GM12878 (cell line): ENCODE results near the gene MDFI. TPM values are rescaled to one million over a fixed set of nuclear protein-coding genes. Genes with fewer than 3 reads are reported as not detected.

Source experiments
- ATAC-seq: fragments of 200-7000 bp; cut with Tn5 transposase; 3 replicates; pipeline ENCODE4 v1.9.1; 2020; ENCODE audit warnings: mild to moderate bottlenecking, moderate library complexity
- BruUV-seq: library from RNA; stranded (reverse); fragments of 400-500 nt; replicated peaks from 2 replicates; lab custom pipeline; 2021; lab: Mats Ljungman, UMichigan
- CTCF ChIA-PET: fragments of 300-600 bp; sonication (Branson Sonifier 250); formaldehyde crosslinking; extraction: SDS; loops from one replicate; lab custom pipeline; 2021; ENCODE audit warnings: inconsistent platforms; lab: Yijun Ruan, JAX
- POLR2A ChIA-PET: fragments of 350-600 bp; formaldehyde crosslinking; extraction: SDS; loops from one replicate; lab custom pipeline; 2021; ENCODE audit warnings: inconsistent platforms; lab: Charles Lee
- RAD21 ChIA-PET: fragments of 300-600 bp; sonication (Branson Sonifier 250); formaldehyde crosslinking; loops from one replicate; lab custom pipeline; 2023; ENCODE audit warnings: antibody characterized with exemption; ENCODE audit not compliant: unreplicated experiment; lab: Charles Lee
- SMC1A ChIA-PET: fragments of 300-600 bp; sonication (Branson Sonifier 250); formaldehyde crosslinking; loops from one replicate; lab custom pipeline; 2023; ENCODE audit not compliant: unreplicated experiment, uncharacterized antibody; lab: Charles Lee
- DNase-seq: peaks from one replicate; pipeline ENCODE4 v3.0.0-alpha.2; 2011; ENCODE audit warnings: low read depth, low spot score
- FAIRE-seq: peaks from 3 replicates; lab custom pipeline; 2011; peaks lifted over from hg19 to GRCh38; lab: Jason Lieb, UNC
- H2AFZ ChIP-seq: 2 replicates; pipeline ENCODE4 v1.6.0; 2011; ENCODE audit warnings: low read depth, low read length, control low read depth; ENCODE audit not compliant: control insufficient read depth
- H3K27ac ChIP-seq: 2 replicates; pipeline ENCODE4 v1.5.1; 2011; ENCODE audit warnings: control low read depth; ENCODE audit not compliant: control insufficient read depth, insufficient read depth
- H3K27me3 ChIP-seq, 2 experiments: replicated peaks in 1 of 2; 2 replicates each; pipeline versions ENCODE4 v1.6.0 to v1.6.1; 2011; ENCODE audit warnings: low read length in 1 of 2; ENCODE audit not compliant: control insufficient read depth in 2 of 2, insufficient read depth in 2 of 2
- H3K36me3 ChIP-seq, 2 experiments: 2 replicates each; pipeline ENCODE4 v1.5.1; 2011; ENCODE audit warnings: low read length in 1 of 2; ENCODE audit not compliant: control insufficient read depth in 2 of 2, insufficient read depth in 2 of 2
- H3K4me1 ChIP-seq: 2 replicates; pipeline ENCODE4 v1.6.1; 2011; ENCODE audit warnings: mild to moderate bottlenecking, low read length, moderate library complexity, mixed read lengths; ENCODE audit not compliant: control insufficient read depth, insufficient read depth
- H3K4me2 ChIP-seq: 2 replicates; pipeline ENCODE4 v1.6.0; 2011; ENCODE audit warnings: control low read depth; ENCODE audit not compliant: control insufficient read depth, insufficient read depth
- H3K4me3 ChIP-seq: fragments of 200-600 bp; sonication (generic); 2 replicates; pipeline ENCODE4 v1.5.1; 2016
- H3K79me2 ChIP-seq: 2 replicates; pipeline ENCODE4 v1.6.0; 2011; ENCODE audit warnings: low read length; ENCODE audit not compliant: control insufficient read depth, insufficient read depth
- H3K9ac ChIP-seq: 2 replicates; pipeline ENCODE4 v1.8.0; 2011; ENCODE audit warnings: low read length, control low read depth, mixed read lengths; ENCODE audit not compliant: control insufficient read depth, insufficient read depth
- H3K9me3 ChIP-seq: replicated peaks from 3 replicates; pipeline ENCODE4 v1.5.1; 2011; ENCODE audit warnings: mild to moderate bottlenecking, low read length; ENCODE audit not compliant: control insufficient read depth, insufficient read depth
- H4K20me1 ChIP-seq: 2 replicates; pipeline ENCODE4 v1.6.0; 2011; ENCODE audit not compliant: control insufficient read depth, insufficient read depth
- ATF7 ChIP-seq: fragments of 450-650 bp; IDR thresholded peaks from 2 replicates; pipeline ENCODE4 v1.6.1; 2016; ENCODE audit warnings: low read depth, mild to moderate bottlenecking
- CBX3 ChIP-seq: fragments of 200-600 bp; sonication (generic); IDR thresholded peaks from 2 replicates; pipeline ENCODE4 v1.6.1; 2016; ENCODE audit warnings: low read depth, borderline replicate concordance
- CHD4 ChIP-seq: fragments of 200-600 bp; sonication (generic); IDR thresholded peaks from 2 replicates; pipeline ENCODE4 v1.6.1; 2016; ENCODE audit warnings: mild to moderate bottlenecking
- KAT2A ChIP-seq: conservative IDR thresholded peaks from 2 replicates; pipeline ENCODE4 v1.6.1; 2011; ENCODE audit warnings: low read depth, low read length; ENCODE audit not compliant: control insufficient read depth
- MTA3 ChIP-seq: IDR thresholded peaks from 2 replicates; pipeline ENCODE4 v1.6.1; 2012; ENCODE audit warnings: low read length, inconsistent platforms, borderline replicate concordance
- MYB ChIP-seq: fragments of 150-350 bp; IDR thresholded peaks from 2 replicates; pipeline ENCODE4 v1.6.1; 2014; ENCODE audit warnings: mild to moderate bottlenecking, low read depth, low read length, borderline replicate concordance
- RELA ChIP-seq: fragments of 450-650 bp; IDR thresholded peaks from 2 replicates; pipeline ENCODE4 v1.8.0; 2014; ENCODE audit warnings: borderline replicate concordance; ENCODE audit not compliant: partially characterized antibody
- SMAD1 ChIP-seq: fragments of 450-650 bp; IDR thresholded peaks from 2 replicates; pipeline ENCODE4 v1.6.1; 2018; ENCODE audit warnings: mild to moderate bottlenecking, low read depth; ENCODE audit not compliant: partially characterized antibody
- SMC3 ChIP-seq: IDR thresholded peaks from 2 replicates; pipeline ENCODE4 v1.6.1; 2011; ENCODE audit warnings: low read length, improper control_type of control experiment, borderline replicate concordance
- YBX1 ChIP-seq: fragments of 450-650 bp; IDR thresholded peaks from 2 replicates; pipeline ENCODE4 v1.6.1; 2016; ENCODE audit warnings: antibody characterized with exemption
- ZNF24 ChIP-seq: fragments of 450-650 bp; IDR thresholded peaks from 2 replicates; pipeline ENCODE4 v1.6.1; 2017; ENCODE audit warnings: antibody characterized with exemption, mild to moderate bottlenecking
- ZSCAN29 ChIP-seq: fragments of 450-650 bp; IDR thresholded peaks from 2 replicates; pipeline ENCODE4 v1.6.1; 2017; ENCODE audit warnings: mild to moderate bottlenecking, moderate library complexity
- WGBS: methylation state at CpG from one replicate; pipeline ENCODE4 v1.1.6; 2016; ENCODE audit warnings: low lambda C conversion rate; ENCODE audit not compliant: insufficient replicate concordance, insufficient coverage; ENCODE audit errors: missing lambda C conversion rate; 5-methylcytosine and 5-hydroxymethylcytosine counted together
- in situ Hi-C: fragments of 300-500 bp; cut with MboI; formaldehyde crosslinking; loops from 9 replicates; pipeline ENCODE4 v1.14.3; 2018; ENCODE audit warnings: mixed read lengths
- intact Hi-C: fragments of 100-400 bp; cut with micrococcal nuclease; formaldehyde crosslinking; loops from one replicate; pipeline ENCODE4 v1.14.2; 2022; ENCODE audit not compliant: unreplicated experiment
- polyA plus RNA-seq, 11 experiments: library from polyadenylated mRNA; depleted of rRNA in 4 of 11; unstranded in 6 of 11; stranded (reverse) in 5 of 11; fragments of >200 nt; fragmentation: Nextera tagmentation in 4 of 11; fragmentation: Illumina TruSeq in 1 of 11; extraction: Ambion mirVana in 4 of 11; extraction: Trizol in 1 of 11; gene quantifications; 1 replicate in 1 of 11; 2 replicates in 10 of 11; pipeline versions ENCODE4 v1.2.1 to v1.2.3, GENCODE V29; 2011 to 2016; ENCODE audit warnings: inconsistent platforms in 2 of 11, missing spikeins in 2 of 11, low read depth in 1 of 11
- total RNA-seq, 4 experiments: library from RNA; depleted of rRNA in 3 of 4; stranded (reverse); fragments of >200 nt in 3 of 4; fragmentation: Illumina TruSeq in 1 of 4; extraction: Trizol in 1 of 4; gene quantifications; 2 replicates each; pipeline versions ENCODE4 v1.2.1 to v1.2.3, GENCODE V29; 2013 to 2021
- TF ChIP-seq, protein P1 (sequence below): IDR thresholded peaks from 2 replicates; pipeline ENCODE4 v1.6.1; 2011; ENCODE audit warnings: low read depth, mild to moderate bottlenecking, low read length, moderate library complexity, borderline replicate concordance; ENCODE audit errors: extremely low read depth
- TF ChIP-seq, protein P2 (sequence below): IDR thresholded peaks from 2 replicates; pipeline ENCODE4 v1.6.1; 2012; ENCODE audit warnings: low read depth, low read length, improper control_type of control experiment
- TF ChIP-seq, protein P3 (sequence below): fragments of 450-650 bp; IDR thresholded peaks from 2 replicates; pipeline ENCODE4 v1.6.1; 2017; ENCODE audit warnings: mild to moderate bottlenecking, low read depth, inconsistent platforms; ENCODE audit not compliant: poor library complexity, severe bottlenecking
- TF ChIP-seq, protein P4 (sequence below): fragments of 450-650 bp; IDR thresholded peaks from 2 replicates; pipeline ENCODE4 v1.6.1; 2017; ENCODE audit warnings: mild to moderate bottlenecking
- TF ChIP-seq, protein P5 (sequence below): fragments of 450-650 bp; IDR thresholded peaks from 2 replicates; pipeline ENCODE4 v1.6.1; 2017; ENCODE audit warnings: borderline replicate concordance
- TF ChIP-seq, protein P6 (sequence below): IDR thresholded peaks from 2 replicates; pipeline ENCODE4 v1.6.1; 2012; ENCODE audit warnings: low read depth, low read length, improper control_type of control experiment

MDFI gene
- total and polyA plus RNA-seq, 10 of the 15 experiments (the other 5 are each of a cell fraction or from before 2014, with no cell fraction given), result not detected

DNA sequence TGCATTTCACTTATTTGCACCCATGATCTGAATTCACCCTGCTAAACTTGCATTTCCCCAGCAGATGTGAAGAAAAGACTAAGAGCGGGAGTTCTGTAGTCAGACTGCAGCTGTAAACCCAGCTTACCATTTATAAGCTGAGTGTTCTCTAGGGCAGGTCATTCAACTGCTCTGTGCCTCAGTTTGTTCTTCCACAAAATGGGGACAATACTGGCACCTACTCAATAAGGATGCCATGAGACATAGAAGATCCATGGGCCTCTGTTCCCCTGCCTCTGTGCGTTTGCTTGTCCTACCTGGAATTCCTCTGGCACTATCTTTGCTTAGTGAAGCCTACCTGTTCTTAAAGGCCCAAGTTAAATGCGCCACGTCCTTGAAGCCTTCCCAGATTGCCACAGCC lies 12.2 kb upstream of the MDFI start:
- 41% methylated on average over 4 of the region's 4 CpGs for WGBS
- BruUV-seq, result no TSS peak
- Histone ChIP-seq H4K20me1 (no peaks in the 10 kb centered on the region), H3K27me3 (peaks cover 0 to 5% of the 10 kb centered on the region in 2 experiments; a peak in 2 of 4 replicates), H3K9me3 (no peaks in the 10 kb centered on the region), H3K36me3 (no peaks in the 10 kb centered on the region), H3K27ac (no peak overlapping the region), H3K4me2 (no peak overlapping the region), H3K4me3 (no peak overlapping the region), H2AFZ (no peak overlapping the region), H3K4me1 (peaks cover 6% of the 10 kb centered on the region)
- no peak for FAIRE-seq
- in situ Hi-C loops (no loop called here), intact Hi-C loops (no loop called here)
- SMC1A ChIA-PET, result no interaction called here
- no peak for ATAC-seq
- RAD21 ChIA-PET, result interaction anchor here (1.3 kb wide), 1 partner anchor 12 kb away, joined by 3 read pairs; no protein-coding TSS in a partner anchor
- CTCF ChIA-PET, result no interaction called here
- POLR2A ChIA-PET, result no interaction called here
- TF ChIP-seq YBX1 (no peak), KAT2A (no peak), ZSCAN29 (no peak), CBX3 (no peak), SMC3 (no peak), SMAD1 (no peak), RELA (no peak), CHD4 (no peak), ZNF24 (no peak), MTA3 (no peak), ATF7 (no peak), MYB (no peak)
- TF ChIP-seq, protein P1, sequence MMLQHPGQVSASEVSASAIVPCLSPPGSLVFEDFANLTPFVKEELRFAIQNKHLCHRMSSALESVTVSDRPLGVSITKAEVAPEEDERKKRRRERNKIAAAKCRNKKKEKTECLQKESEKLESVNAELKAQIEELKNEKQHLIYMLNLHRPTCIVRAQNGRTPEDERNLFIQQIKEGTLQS, result no peak
- TF ChIP-seq, protein P2, sequence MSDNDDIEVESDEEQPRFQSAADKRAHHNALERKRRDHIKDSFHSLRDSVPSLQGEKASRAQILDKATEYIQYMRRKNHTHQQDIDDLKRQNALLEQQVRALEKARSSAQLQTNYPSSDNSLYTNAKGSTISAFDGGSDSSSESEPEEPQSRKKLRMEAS, result no peak
- TF ChIP-seq, protein P3, sequence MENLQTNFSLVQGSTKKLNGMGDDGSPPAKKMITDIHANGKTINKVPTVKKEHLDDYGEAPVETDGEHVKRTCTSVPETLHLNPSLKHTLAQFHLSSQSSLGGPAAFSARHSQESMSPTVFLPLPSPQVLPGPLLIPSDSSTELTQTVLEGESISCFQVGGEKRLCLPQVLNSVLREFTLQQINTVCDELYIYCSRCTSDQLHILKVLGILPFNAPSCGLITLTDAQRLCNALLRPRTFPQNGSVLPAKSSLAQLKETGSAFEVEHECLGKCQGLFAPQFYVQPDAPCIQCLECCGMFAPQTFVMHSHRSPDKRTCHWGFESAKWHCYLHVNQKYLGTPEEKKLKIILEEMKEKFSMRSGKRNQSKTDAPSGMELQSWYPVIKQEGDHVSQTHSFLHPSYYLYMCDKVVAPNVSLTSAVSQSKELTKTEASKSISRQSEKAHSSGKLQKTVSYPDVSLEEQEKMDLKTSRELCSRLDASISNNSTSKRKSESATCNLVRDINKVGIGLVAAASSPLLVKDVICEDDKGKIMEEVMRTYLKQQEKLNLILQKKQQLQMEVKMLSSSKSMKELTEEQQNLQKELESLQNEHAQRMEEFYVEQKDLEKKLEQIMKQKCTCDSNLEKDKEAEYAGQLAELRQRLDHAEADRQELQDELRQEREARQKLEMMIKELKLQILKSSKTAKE, result no peak
- TF ChIP-seq, protein P4, sequence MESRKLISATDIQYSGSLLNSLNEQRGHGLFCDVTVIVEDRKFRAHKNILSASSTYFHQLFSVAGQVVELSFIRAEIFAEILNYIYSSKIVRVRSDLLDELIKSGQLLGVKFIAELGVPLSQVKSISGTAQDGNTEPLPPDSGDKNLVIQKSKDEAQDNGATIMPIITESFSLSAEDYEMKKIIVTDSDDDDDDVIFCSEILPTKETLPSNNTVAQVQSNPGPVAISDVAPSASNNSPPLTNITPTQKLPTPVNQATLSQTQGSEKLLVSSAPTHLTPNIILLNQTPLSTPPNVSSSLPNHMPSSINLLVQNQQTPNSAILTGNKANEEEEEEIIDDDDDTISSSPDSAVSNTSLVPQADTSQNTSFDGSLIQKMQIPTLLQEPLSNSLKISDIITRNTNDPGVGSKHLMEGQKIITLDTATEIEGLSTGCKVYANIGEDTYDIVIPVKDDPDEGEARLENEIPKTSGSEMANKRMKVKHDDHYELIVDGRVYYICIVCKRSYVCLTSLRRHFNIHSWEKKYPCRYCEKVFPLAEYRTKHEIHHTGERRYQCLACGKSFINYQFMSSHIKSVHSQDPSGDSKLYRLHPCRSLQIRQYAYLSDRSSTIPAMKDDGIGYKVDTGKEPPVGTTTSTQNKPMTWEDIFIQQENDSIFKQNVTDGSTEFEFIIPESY, result no peak
- TF ChIP-seq, protein P5, sequence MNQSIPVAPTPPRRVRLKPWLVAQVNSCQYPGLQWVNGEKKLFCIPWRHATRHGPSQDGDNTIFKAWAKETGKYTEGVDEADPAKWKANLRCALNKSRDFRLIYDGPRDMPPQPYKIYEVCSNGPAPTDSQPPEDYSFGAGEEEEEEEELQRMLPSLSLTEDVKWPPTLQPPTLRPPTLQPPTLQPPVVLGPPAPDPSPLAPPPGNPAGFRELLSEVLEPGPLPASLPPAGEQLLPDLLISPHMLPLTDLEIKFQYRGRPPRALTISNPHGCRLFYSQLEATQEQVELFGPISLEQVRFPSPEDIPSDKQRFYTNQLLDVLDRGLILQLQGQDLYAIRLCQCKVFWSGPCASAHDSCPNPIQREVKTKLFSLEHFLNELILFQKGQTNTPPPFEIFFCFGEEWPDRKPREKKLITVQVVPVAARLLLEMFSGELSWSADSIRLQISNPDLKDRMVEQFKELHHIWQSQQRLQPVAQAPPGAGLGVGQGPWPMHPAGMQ, result no peak
- TF ChIP-seq, protein P6, sequence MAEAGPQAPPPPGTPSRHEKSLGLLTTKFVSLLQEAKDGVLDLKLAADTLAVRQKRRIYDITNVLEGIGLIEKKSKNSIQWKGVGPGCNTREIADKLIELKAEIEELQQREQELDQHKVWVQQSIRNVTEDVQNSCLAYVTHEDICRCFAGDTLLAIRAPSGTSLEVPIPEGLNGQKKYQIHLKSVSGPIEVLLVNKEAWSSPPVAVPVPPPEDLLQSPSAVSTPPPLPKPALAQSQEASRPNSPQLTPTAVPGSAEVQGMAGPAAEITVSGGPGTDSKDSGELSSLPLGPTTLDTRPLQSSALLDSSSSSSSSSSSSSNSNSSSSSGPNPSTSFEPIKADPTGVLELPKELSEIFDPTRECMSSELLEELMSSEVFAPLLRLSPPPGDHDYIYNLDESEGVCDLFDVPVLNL, result no peak
- TF ChIP-seq, all 136 proteins: peak for 0
- Histone ChIP-seq H3K79me2 (no peaks in the 10 kb centered on the region), H3K9ac (no peak overlapping the region)
- DNase-seq, result no peak
